NOMO-1 (cell line): Measurements from ENCODE around the gene TUBB6.

Experiments used
- DNase-seq, 2 experiments: peaks; one replicate each; lab custom pipeline; 2025; ENCODE audit not compliant: unreplicated experiment in 2 of 2; lab: John Stamatoyannopoulos, UW

TUBB6 gene

GRCh38 chr18:12290086-12290485 is 18.0 kb upstream of the TUBB6 start:
- no peak for DNase-seq

- no peak for DNase-seq
These were observed 16.9 kb upstream of the TUBB6 start for GRCh38 chr18:12291161-12291560.

GRCh38 chr18:12291690-12292089 is 16.4 kb upstream of the TUBB6 start:
- no peak for DNase-seq

- no peak for DNase-seq
These were observed 14.2 kb upstream of the TUBB6 start for GRCh38 chr18:12293831-12294230.

GRCh38 chr18:12295389-12296086 is 12.5 kb upstream of the TUBB6 start:
- no peak for DNase-seq

GRCh38 chr18:12296087-12296403 is 12.0 kb upstream of the TUBB6 start:
- DNase-seq, result no peak

- no peak for DNase-seq
These were observed 11.6 kb upstream of the TUBB6 start for GRCh38 chr18:12296457-12296856.

GRCh38 chr18:12299862-12300261 is 8.2 kb upstream of the TUBB6 start:
- DNase-seq, result no peak

GRCh38 chr18:12301263-12302005 is 6.6 kb upstream of the TUBB6 start:
- no peak for DNase-seq

GRCh38 chr18:12302391-12303147 is 5.5 kb upstream of the TUBB6 start:
- no peak for DNase-seq

GRCh38 chr18:12304351-12305210 is 3.5 kb upstream of the TUBB6 start:
- DNase-seq, result no peak

GRCh38 chr18:12305211-12305610 is 2.8 kb upstream of the TUBB6 start:
- no peak for DNase-seq

- no peak for DNase-seq
These were observed 2.0 kb upstream of the TUBB6 start for GRCh38 chr18:12305930-12306629.

GRCh38 chr18:12306752-12307700 is 1.0 kb upstream of the TUBB6 start:
- DNase-seq, result peak; percentile 34 to 54

- peak; percentile 51 to 69 for DNase-seq
These were observed 502 bp downstream of the TUBB6 start for GRCh38 chr18:12308386-12309100.

GRCh38 chr18:12309683-12310198 is 1.7 kb downstream of the TUBB6 start:
- DNase-seq, result no peak

- DNase-seq, result no peak
These were observed 2.7 kb downstream of the TUBB6 start for GRCh38 chr18:12310762-12311161.

GRCh38 chr18:12312976-12313375 is 4.9 kb downstream of the TUBB6 start:
- no peak for DNase-seq
